Measurements from ENCODE around the gene PRRC2B. TPM values are rescaled to one million over a fixed set of nuclear protein-coding genes. Genes with fewer than 3 reads are reported as not detected.
A peak's percentile ranks its signal among the peaks of the same experiment; 100 is the strongest.

PRRC2B gene
- total and polyA plus RNA-seq, 2 of the 13 experiments (the other 11 are each of a cell fraction or from before 2014, with no cell fraction given), result 20.8 to 37.4 TPM

DNA sequence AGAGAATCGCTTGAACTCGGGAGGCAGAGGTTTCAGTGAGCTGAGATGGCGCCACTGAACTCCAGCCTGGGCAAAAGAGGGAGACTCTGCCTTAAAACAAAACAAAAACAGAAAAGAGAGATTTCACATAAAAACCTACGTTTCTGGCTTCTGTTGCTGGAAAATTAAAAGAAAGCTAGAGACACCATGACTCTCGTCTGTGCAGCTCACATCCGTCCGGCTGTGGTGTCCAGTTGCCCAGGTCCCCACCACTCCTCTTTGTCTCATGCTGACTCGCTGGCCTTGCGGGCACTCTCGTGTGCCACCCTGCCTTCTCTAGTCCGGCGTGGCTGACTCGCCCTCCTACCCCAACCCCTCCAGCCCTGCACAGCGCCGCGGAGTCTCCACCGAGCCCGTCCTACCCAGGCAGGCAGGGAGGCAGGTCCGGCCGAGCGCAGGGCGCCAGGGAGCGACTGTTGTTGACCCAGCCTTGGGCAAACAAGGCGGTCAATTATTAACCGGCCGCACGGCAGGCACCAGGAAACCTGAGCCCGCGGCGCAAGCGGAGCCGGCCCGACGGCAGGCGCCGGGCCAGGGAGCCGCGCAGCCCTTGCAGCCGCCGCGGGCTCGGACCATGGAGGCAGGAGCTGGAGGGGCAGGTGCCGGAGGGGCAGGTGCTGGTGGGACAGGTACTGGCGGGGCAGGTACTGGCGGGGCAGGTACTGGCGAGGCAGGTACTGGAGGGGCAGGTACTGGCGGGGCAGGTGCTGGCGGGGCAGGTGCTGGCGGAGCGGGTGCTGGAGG lies 151.3 kb downstream of the PRRC2B start, which contains the start of gene PRRT1B (continued):
- TF ChIP-seq, protein P1, sequence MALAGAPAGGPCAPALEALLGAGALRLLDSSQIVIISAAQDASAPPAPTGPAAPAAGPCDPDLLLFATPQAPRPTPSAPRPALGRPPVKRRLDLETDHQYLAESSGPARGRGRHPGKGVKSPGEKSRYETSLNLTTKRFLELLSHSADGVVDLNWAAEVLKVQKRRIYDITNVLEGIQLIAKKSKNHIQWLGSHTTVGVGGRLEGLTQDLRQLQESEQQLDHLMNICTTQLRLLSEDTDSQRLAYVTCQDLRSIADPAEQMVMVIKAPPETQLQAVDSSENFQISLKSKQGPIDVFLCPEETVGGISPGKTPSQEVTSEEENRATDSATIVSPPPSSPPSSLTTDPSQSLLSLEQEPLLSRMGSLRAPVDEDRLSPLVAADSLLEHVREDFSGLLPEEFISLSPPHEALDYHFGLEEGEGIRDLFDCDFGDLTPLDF (CRISPR knock-in tag; IDR thresholded peaks at IDR 0.05), result 0 out of 2 replicates have a peak, but pooled peaks have one; percentile 56
- TF ChIP-seq, protein P2, sequence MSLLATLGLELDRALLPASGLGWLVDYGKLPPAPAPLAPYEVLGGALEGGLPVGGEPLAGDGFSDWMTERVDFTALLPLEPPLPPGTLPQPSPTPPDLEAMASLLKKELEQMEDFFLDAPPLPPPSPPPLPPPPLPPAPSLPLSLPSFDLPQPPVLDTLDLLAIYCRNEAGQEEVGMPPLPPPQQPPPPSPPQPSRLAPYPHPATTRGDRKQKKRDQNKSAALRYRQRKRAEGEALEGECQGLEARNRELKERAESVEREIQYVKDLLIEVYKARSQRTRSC (CRISPR knock-in tag; IDR thresholded peaks at IDR 0.05; ENCODE audit: low read depth), result no peak
- TF ChIP-seq ZNF569 (CRISPR knock-in tag; IDR thresholded peaks at IDR 0.05; ENCODE audit: borderline replicate concordance) (no peak), ZBTB26 (CRISPR knock-in tag; IDR thresholded peaks at IDR 0.05; ENCODE audit: borderline replicate concordance) (no peak), RFXANK (CRISPR knock-in tag; IDR thresholded peaks at IDR 0.05) (no peak), CHD2 (IDR thresholded peaks at IDR 0.05; ENCODE audit: low read depth, low read length) (no peak), MTA1 (CRISPR knock-in tag; IDR thresholded peaks at IDR 0.05; ENCODE audit: borderline replicate concordance) (peak; percentile 85; the same call in 1 of the 2 replicates), ZNF563 (CRISPR knock-in tag; IDR thresholded peaks at IDR 0.05) (peak; percentile 79; the same call in 1 of the 2 replicates), YEATS4 (CRISPR knock-in tag; IDR thresholded peaks at IDR 0.05; ENCODE audit: borderline replicate concordance) (peak; percentile 70), ARNT2 (CRISPR knock-in tag; IDR thresholded peaks at IDR 0.05; ENCODE audit: low read depth) (peak; percentile 68; the same call in 1 of the 2 replicates), SALL1 (CRISPR knock-in tag; IDR thresholded peaks at IDR 0.05) (peak; percentile 87), ZMYM3 (CRISPR knock-in tag; IDR thresholded peaks at IDR 0.05) (no peak; the same call in 1 of the 2 replicates), GTF3A (CRISPR knock-in tag; conservative IDR thresholded peaks at IDR 0.05) (no peak), ZC3H13 (CRISPR knock-in tag; IDR thresholded peaks at IDR 0.05) (peak; percentile 66; the same call in 1 of the 2 replicates), NFE2L1 (CRISPR knock-in tag; IDR thresholded peaks at IDR 0.05; ENCODE audit: borderline replicate concordance) (no peak), ESRRA (CRISPR knock-in tag; IDR thresholded peaks at IDR 0.05; ENCODE audit: low read depth) (no peak), ZNF567 (CRISPR knock-in tag; IDR thresholded peaks at IDR 0.05; ENCODE audit: borderline replicate concordance) (no peak), ETS1 (CRISPR knock-in tag; IDR thresholded peaks at IDR 0.05) (no peak), JUNB (CRISPR knock-in tag; IDR thresholded peaks at IDR 0.05; ENCODE audit: borderline replicate concordance) (no peak)
- TF ChIP-seq, protein P3, sequence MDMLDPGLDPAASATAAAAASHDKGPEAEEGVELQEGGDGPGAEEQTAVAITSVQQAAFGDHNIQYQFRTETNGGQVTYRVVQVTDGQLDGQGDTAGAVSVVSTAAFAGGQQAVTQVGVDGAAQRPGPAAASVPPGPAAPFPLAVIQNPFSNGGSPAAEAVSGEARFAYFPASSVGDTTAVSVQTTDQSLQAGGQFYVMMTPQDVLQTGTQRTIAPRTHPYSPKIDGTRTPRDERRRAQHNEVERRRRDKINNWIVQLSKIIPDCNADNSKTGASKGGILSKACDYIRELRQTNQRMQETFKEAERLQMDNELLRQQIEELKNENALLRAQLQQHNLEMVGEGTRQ (IDR thresholded peaks at IDR 0.05; ENCODE audit: low read depth, low read length), result no peak
- TF ChIP-seq, protein P3 (CRISPR knock-in tag; IDR thresholded peaks at IDR 0.05; ENCODE audit: borderline replicate concordance), result no peak
